Mucosa of rectum (tissue), 2 donors: ENCODE measurements around the gene EVL.
"Not testable (repeated sequence)": the region's sequence is repeated elsewhere in the genome, so short reads cannot be mapped to it uniquely, and the experiment has no call there.

Source experiments
- H3K27ac ChIP-seq, 2 donors: one replicate each; pipeline ENCODE4 v1.7.0; 2013; ENCODE audit warnings: inconsistent platforms in 2 of 2, low read depth in 2 of 2, low read length in 2 of 2
- H3K27me3 ChIP-seq, 2 donors: one replicate each; pipeline ENCODE4 v1.7.0; 2013; ENCODE audit warnings: low read length in 2 of 2; ENCODE audit not compliant: control insufficient read depth in 2 of 2, insufficient read depth in 2 of 2
- H3K36me3 ChIP-seq, 2 donors: one replicate each; pipeline ENCODE4 v1.7.0; 2013; ENCODE audit warnings: low read length in 2 of 2; ENCODE audit not compliant: control insufficient read depth in 2 of 2, insufficient read depth in 2 of 2
- H3K4me1 ChIP-seq, 2 donors: one replicate each; pipeline ENCODE4 v1.7.0; 2013; ENCODE audit warnings: low read length in 2 of 2, mild to moderate bottlenecking in 1 of 2; ENCODE audit not compliant: control insufficient read depth in 2 of 2, insufficient read depth in 2 of 2
- H3K4me3 ChIP-seq, 2 donors: one replicate each; pipeline ENCODE4 v1.7.0; 2013; ENCODE audit warnings: low read length in 2 of 2
- H3K9ac ChIP-seq, 2 donors: one replicate each; pipeline ENCODE4 v1.7.0; 2013; ENCODE audit warnings: low read length in 2 of 2, low read depth in 1 of 2, mild to moderate bottlenecking in 1 of 2
- H3K9me3 ChIP-seq, 2 donors: one replicate each; pipeline ENCODE4 v1.7.0; 2013; ENCODE audit warnings: low read length in 2 of 2; ENCODE audit not compliant: control insufficient read depth in 2 of 2
- donor health status: healthy.
- donor health status: Normal muscosa, but diverticular disease.

Gene EVL

DNA sequence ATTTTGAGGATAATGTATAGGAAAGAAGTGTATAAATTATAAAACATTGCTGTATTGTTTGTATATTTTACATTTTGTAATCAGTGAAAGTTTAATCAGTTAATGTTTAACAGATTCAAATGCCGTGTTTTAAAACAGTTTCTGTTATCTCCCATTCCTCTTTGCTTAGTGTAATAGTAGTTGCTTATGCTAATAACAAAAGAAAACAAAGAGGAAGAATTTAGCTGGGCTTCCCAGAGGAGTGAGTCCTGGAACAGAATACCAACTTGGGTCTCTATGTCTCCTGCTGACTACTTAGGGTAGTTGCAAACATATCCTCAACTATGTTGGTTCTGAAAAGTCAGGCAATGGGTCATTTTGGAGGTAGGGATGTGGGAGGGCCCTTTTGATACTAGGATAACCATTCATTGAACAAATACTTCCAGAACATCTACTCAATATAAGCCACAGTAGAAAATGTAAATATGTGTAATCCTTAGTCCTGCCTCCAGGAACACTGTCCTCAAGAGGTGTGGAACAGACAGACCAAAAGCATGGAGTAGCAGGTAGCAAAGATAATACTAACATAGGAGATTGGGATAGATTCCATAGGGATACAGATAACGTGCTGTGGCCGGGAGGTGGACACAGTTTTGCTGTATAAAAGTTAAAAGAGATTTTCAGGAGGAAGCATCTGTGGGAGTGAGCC, 36.1 kb upstream of the EVL start:
- Histone ChIP-seq H3K27me3 (peaks cover 1 to 7% of the 10 kb centered on the region in 2 donors), H3K9ac (no peak overlapping the region), H3K9me3 (no peaks in the 10 kb centered on the region), H3K36me3 (no peaks in the 10 kb centered on the region), H3K4me3 (no peak overlapping the region), H3K27ac (no peak overlapping the region), H3K4me1 (no peaks in the 10 kb centered on the region)

DNA sequence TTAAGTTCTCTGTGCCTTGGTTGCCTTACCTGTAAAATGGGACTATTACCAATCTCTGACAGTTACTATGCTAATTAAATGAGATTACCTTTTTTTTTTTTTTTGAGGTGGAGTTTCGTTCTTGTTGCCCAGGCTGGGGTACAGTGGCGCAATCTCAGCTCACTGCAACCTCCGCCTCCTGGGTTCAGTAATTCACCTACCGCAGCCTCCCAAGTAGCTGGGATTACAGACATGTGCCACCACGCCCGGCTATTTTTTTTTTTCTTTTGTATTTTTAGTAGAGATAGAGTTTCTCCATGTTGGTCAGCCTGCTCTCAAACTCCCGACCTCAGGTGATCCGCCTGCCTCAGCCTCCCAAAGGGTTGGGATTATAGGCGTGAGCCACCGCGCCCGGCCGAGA, 35.2 kb upstream of the EVL start:
- not testable (repeated sequence) for H3K9me3 ChIP-seq, H3K4me3 ChIP-seq, H3K36me3 ChIP-seq, H3K4me1 ChIP-seq, H3K27me3 ChIP-seq, H3K27ac ChIP-seq, H3K9ac ChIP-seq

DNA sequence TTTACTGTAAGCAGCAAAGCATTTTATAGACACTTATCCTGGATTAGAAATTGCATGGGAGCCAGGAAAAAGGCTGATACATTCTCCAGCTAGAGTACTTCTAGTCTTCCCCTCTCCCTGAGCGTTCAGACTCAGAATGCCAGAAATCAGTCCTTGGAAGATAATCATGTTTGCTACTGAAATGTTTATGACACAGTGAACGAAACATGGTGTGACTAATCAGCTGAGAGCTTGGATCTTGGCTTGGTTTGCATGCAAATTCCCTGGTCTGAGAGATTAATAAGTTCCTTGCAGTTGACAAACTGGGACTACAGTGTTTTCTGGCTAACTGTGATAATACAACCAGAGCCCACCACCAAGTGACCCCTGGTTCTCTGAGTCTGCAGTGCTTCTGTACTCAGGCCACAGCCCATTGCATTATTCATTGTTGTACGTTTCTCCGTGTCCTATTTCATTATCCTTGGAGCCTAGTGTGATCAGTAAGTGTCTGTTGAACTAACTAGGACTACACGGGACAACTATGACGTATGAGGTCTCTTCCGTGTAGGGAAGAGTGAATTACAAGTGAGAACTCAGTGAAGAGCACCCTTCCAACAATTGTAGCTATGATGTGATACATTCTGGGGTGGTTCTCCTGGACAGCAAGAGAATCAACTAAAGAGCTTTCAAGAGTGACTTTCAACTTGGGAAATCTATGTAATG, 34.6 kb upstream of the EVL start:
- Histone ChIP-seq H3K36me3 (no peaks in the 10 kb centered on the region), H3K27me3 (peaks cover 1 to 7% of the 10 kb centered on the region in 2 donors), H3K27ac (peak overlapping the region in 1 of 2 donors; percentile 25), H3K9ac (no peak overlapping the region), H3K4me3 (no peak overlapping the region), H3K9me3 (no peaks in the 10 kb centered on the region), H3K4me1 (no peaks in the 10 kb centered on the region)

DNA sequence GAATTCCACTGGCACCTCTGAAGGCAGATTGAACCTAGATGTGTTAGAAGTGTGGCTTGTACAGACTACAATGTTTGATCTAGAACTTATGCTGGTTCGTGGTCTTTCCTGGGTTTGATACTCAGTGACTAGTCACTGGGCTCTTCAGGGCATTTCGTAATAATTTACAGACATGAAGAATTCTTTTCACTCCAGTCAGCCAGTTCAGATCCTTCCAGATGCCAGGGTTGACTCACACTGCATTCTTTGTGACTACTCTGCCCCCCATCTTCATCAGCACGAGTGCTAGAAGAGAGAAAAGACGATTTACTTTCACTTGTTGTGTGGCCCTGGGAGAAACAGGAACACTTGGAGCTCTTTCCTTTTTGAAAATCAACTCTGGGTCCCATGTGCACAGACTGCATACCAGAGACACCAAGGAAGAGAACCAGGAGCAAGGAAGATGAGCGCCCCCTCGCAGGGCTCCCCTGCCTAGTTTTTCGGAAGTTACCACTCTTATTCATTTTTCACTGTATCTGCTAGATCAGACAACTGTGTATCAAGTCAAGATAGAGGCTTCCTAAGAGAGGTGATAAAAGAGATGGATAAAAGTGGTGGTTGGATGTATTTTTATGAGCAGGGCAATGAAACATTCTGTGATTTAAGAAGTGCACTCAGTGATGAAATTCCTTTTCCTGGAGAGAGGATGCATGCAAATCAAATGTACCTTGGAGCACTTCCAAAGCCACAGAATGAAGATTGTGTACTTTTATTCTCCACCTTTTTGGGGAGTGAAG, 33.5 kb upstream of the EVL start:
- no peaks in the 10 kb centered on the region for H3K36me3 ChIP-seq
- H3K27ac ChIP-seq, result peak overlapping the region in 1 of 2 donors; percentile 41
- no peaks in the 10 kb centered on the region for H3K9me3 ChIP-seq
- peak overlapping the region in 1 of 2 donors; percentile 29 for H3K4me3 ChIP-seq
- H3K27me3 ChIP-seq, result peaks cover 1 to 7% of the 10 kb centered on the region in 2 donors
- H3K4me1 ChIP-seq, result no peaks in the 10 kb centered on the region
- no peak overlapping the region for H3K9ac ChIP-seq

DNA sequence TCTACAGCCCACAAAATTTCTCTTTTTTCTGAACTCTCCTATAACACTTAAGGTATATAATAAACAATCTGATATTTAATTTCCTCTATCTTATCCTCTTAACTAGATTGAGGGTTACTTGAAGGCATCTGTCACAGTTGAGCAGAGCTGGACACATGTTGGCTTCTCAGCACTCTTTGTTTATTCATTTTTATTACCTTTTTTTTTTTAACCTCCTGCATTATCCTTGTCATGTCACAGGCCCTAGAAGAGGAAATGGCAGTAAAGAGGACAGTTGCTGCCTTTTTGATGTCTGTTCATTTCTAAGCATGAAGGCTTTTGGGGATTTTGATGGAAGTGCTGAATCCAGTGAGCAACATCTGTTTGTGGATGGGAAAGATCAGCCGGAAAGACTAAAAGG, 32.5 kb upstream of the EVL start:
- Histone ChIP-seq H3K9ac (no peak overlapping the region), H3K36me3 (no peaks in the 10 kb centered on the region), H3K27me3 (peaks cover 1 to 7% of the 10 kb centered on the region in 2 donors), H3K4me3 (no peak overlapping the region), H3K9me3 (no peaks in the 10 kb centered on the region), H3K27ac (no peak overlapping the region), H3K4me1 (no peaks in the 10 kb centered on the region)

DNA sequence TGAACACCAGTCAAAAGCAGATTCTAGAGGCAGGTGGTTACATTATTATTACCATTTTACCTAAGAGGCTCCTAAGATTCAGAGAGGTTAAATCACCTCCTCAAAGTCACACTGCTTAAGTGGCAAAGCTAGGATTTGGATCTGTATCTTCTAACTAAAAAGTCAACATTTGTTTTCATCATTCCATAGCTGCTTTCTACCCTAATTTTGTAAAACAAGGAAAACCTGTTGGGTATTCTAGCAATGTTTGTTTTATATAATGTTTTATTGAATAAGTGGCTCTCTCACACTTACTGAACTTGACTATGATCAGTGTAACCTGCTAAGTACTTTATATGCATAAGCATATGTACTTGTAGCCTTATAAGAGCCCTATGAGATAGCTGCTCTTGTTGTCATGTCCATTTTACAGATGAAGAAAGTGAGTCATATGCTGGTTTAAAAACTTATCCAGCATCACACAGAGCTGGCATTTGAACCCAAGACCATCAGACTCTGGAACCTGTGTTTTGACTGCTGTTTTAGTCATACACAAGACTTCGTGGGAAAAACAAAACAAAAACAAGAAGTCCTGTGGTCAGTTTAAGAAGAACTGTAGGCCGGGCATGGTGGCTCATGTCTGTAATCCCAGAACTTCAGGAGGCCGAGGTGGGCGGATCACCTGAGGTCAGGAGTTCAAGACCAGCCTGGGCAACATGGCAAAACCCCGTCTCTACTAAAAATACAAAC, 31.7 kb upstream of the EVL start:
- Histone ChIP-seq H3K9me3 (no peaks in the 10 kb centered on the region), H3K36me3 (no peaks in the 10 kb centered on the region), H3K27ac (no peak overlapping the region), H3K4me3 (no peak overlapping the region), H3K27me3 (peaks cover 1 to 7% of the 10 kb centered on the region in 2 donors), H3K4me1 (no peaks in the 10 kb centered on the region), H3K9ac (no peak overlapping the region)

DNA sequence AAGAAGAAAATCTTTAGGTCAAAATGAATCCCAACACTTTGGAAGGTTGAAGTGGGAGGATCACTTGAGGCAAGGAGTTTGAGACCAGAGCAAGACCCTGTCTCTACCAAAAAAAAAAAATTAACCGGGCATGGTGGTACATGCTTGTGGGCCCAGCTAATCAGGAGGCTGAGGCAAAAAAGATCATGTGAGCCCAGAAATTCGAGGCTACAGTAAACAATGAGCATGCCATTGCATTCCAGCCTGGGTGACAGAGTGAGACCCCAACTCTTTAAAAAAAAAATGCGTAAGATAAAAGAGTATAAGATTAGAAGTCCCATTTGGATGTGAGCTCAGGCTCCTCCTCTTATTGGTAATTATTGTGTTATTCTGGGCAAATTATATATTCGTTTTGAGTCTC, 30.8 kb upstream of the EVL start:
- Histone ChIP-seq H3K9me3 (no peaks in the 10 kb centered on the region), H3K27ac (no peak overlapping the region), H3K4me1 (no peaks in the 10 kb centered on the region), H3K4me3 (no peak overlapping the region), H3K27me3 (peaks cover 1 to 7% of the 10 kb centered on the region in 2 donors), H3K9ac (no peak overlapping the region), H3K36me3 (no peaks in the 10 kb centered on the region)

DNA sequence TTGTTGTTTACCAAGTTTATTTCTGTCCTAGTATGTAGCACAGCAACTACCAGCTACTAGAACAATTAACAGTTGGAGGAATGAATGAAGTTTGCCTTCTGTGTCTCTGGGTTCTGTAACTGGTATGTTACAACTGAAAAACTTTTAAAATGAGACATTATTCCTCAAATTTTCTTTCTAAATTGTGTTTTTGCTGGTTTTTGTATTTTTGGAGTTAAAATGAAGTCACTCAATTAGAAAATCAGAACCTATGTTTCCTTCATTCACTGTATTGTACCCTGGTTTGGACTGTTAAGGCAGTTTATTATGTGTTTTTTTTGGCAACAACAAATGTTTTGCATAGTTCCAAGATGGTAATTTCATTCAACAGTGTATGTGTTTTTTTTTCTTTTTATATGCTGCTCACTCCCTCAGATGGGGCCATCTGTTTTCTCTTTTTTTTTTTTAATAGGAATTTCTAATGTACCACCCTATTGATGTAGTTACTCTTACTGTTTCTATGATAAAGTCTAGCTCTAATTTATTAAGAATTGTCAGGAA, 30.2 kb upstream of the EVL start:
- H3K9ac ChIP-seq, result no peak overlapping the region
- H3K27ac ChIP-seq, result no peak overlapping the region
- H3K36me3 ChIP-seq, result no peaks in the 10 kb centered on the region
- H3K4me1 ChIP-seq, result no peaks in the 10 kb centered on the region
- H3K4me3 ChIP-seq, result no peak overlapping the region
- peaks cover 0 to 7% of the 10 kb centered on the region in 2 donors for H3K27me3 ChIP-seq
- H3K9me3 ChIP-seq, result no peaks in the 10 kb centered on the region

DNA sequence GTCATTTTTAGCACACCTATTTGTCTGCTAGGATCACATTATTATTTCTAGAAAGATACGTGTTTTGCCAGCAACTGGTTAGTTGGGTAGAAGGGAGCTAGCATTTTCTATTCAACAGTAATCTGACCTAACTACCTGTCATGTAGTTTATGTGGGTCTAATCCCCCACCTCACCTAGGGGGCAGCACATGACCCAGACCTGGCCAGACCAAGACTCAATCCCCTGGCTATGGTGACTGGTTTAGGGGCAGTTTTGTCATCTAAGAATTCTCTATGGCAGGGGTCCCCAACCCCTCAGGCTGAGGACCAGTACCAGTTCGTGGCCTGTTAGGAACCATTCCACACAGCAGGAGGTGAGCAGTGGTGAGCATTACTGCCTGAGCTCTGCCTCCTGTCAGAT, 29.5 kb upstream of the EVL start:
- Histone ChIP-seq H3K27me3 (peaks cover 0 to 1% of the 10 kb centered on the region in 2 donors), H3K27ac (no peak overlapping the region), H3K9ac (no peak overlapping the region), H3K4me3 (no peak overlapping the region), H3K9me3 (no peaks in the 10 kb centered on the region), H3K36me3 (no peaks in the 10 kb centered on the region), H3K4me1 (no peaks in the 10 kb centered on the region)
